PC-3 (cell line): ENCODE data around the gene BRD3. TPM values are rescaled to one million over a fixed set of nuclear protein-coding genes. Genes with fewer than 3 reads are reported as not detected.
A peak's percentile ranks its signal among the peaks of the same experiment; 100 is the strongest.

Experiments used
- ATAC-seq: fragments of 200-7000 bp; cut with Tn5 transposase; 2 replicates; pipeline ENCODE4 v1.9.1; 2020; ENCODE audit warnings: mild to moderate bottlenecking, moderate library complexity
- Bru-seq: library from RNA; stranded (reverse); fragments of 400-500 nt; gene quantifications from one replicate; lab custom pipeline; 2021; lab: Mats Ljungman, UMichigan
- BruChase-seq, 2 experiments: library from RNA; stranded (reverse); fragments of 400-500 nt; gene quantifications; one replicate each; lab custom pipeline; 2021; lab: Mats Ljungman, UMichigan
- BruUV-seq: library from RNA; stranded (reverse); fragments of 400-500 nt; replicated peaks from 2 replicates; lab custom pipeline; 2021; lab: Mats Ljungman, UMichigan
- CTCF ChIA-PET: fragments of 300-600 bp; sonication (Branson Sonifier 250); formaldehyde crosslinking; loops from one replicate; lab custom pipeline; 2022; ENCODE audit warnings: antibody characterized with exemption; lab: Charles Lee
- POLR2A ChIA-PET: fragments of 300-600 bp; sonication (Branson Sonifier 250); formaldehyde crosslinking; loops from one replicate; lab custom pipeline; 2022; ENCODE audit warnings: antibody characterized with exemption; ENCODE audit not compliant: unreplicated experiment; lab: Charles Lee
- DNase-seq: peaks from one replicate; pipeline ENCODE4 v3.0.0-alpha.2; 2015
- H2AFZ ChIP-seq: fragments of 300-600 bp; sonication (generic); 2 replicates; pipeline ENCODE4 v1.6.0; 2016; ENCODE audit warnings: antibody characterized with exemption, low read length
- H3F3A ChIP-seq: fragments of 300-600 bp; sonication (generic); one replicate; pipeline ENCODE4 v1.6.0; 2017; ENCODE audit warnings: antibody characterized with exemption, low read length, control low read depth, mild to moderate bottlenecking; ENCODE audit not compliant: unreplicated experiment
- H3K27ac ChIP-seq: fragments of 300-600 bp; sonication (generic); 2 replicates; pipeline ENCODE4 v1.5.1; 2016; ENCODE audit warnings: mild to moderate bottlenecking, low read length
- H3K27me3 ChIP-seq: fragments of 300-600 bp; sonication (generic); 2 replicates; pipeline ENCODE4 v1.6.1; 2016; ENCODE audit warnings: low read length, mixed read lengths
- H3K36me3 ChIP-seq: fragments of 300-600 bp; sonication (generic); 2 replicates; pipeline ENCODE4 v1.6.1; 2016; ENCODE audit warnings: low read depth, mixed run types, low read length, mixed read lengths
- H3K4me1 ChIP-seq: fragments of 300-600 bp; sonication (generic); 2 replicates; pipeline ENCODE4 v1.5.1; 2016; ENCODE audit warnings: low read length; ENCODE audit not compliant: insufficient read depth
- H3K4me2 ChIP-seq: fragments of 300-600 bp; sonication (generic); 2 replicates; pipeline ENCODE4 v1.6.0; 2016; ENCODE audit warnings: low read length
- H3K4me3 ChIP-seq: fragments of 300-600 bp; sonication (generic); 2 replicates; pipeline ENCODE4 v1.5.1; 2016; ENCODE audit warnings: mild to moderate bottlenecking, low read length, mixed read lengths
- H3K79me2 ChIP-seq: fragments of 300-600 bp; sonication (generic); 2 replicates; pipeline ENCODE4 v1.6.1; 2017; ENCODE audit warnings: low read length, mixed read lengths
- H3K9ac ChIP-seq: fragments of 300-600 bp; sonication (generic); 2 replicates; pipeline ENCODE4 v1.6.0; 2016; ENCODE audit warnings: mild to moderate bottlenecking, low read length
- H3K9me2 ChIP-seq: fragments of 300-600 bp; sonication (generic); replicated peaks from 2 replicates; pipeline ENCODE4 v1.6.1; 2016; ENCODE audit warnings: mixed run types, low read length, mixed read lengths
- H3K9me3 ChIP-seq: fragments of 300-600 bp; sonication (generic); 2 replicates; pipeline ENCODE4 v1.6.1; 2016; ENCODE audit warnings: low read length, mixed read lengths
- H4K20me1 ChIP-seq: fragments of 300-600 bp; sonication (generic); 2 replicates; pipeline ENCODE4 v1.6.1; 2016; ENCODE audit warnings: low read length, mixed read lengths
- EZH2 ChIP-seq: fragments of 300-600 bp; sonication (generic); IDR thresholded peaks from one replicate; pipeline ENCODE4 v1.6.1; 2017; ENCODE audit warnings: antibody characterized with exemption, mild to moderate bottlenecking, low read length; ENCODE audit not compliant: unreplicated experiment
- EZH2phosphoT487 ChIP-seq: fragments of 300-600 bp; sonication (generic); IDR thresholded peaks from 2 replicates; pipeline ENCODE4 v1.6.1; 2018; ENCODE audit warnings: mild to moderate bottlenecking, antibody characterized with exemption, low read length, borderline replicate concordance
- intact Hi-C: fragments of 100-400 bp; cut with micrococcal nuclease; formaldehyde crosslinking; loops from 2 replicates; pipeline ENCODE4 v1.9.0; 2023
- long read RNA-seq: library from polyadenylated mRNA; unstranded; transcript quantifications from one replicate; pipeline ENCODE4 v2.0.0, GENCODE V29; 2021; ENCODE audit not compliant: unreplicated experiment
- total RNA-seq: library from RNA; depleted of rRNA; stranded (reverse); fragments of >200 nt; gene quantifications from 2 replicates; pipeline ENCODE4 v1.2.3, GENCODE V29; 2014; rRNA removed
- TF ChIP-seq, protein P1 (sequence below): fragments of 300-600 bp; sonication (generic); conservative IDR thresholded peaks from 2 replicates; pipeline ENCODE4 v1.5.1; 2017; ENCODE audit warnings: antibody characterized with exemption, low read depth, mild to moderate bottlenecking, low read length

Gene BRD3
- 4.4 and 5.5 TPM in 2 replicates for total RNA-seq
- Bru-seq, nascent RNA: percentile 56 among the genes with signal in this experiment
- BruChase-seq, experiment 1, labeled RNA remaining after a 6-hour chase: percentile 72 among the genes with signal in this experiment
- percentile 67 among the genes with signal in this experiment for BruChase-seq, experiment 2, labeled RNA remaining after a 2-hour chase
- long read RNA-seq, full-length matches to known transcripts: 6 of 78 reads
- long read RNA-seq, partial matches to known transcripts: 57 of 78 reads
- long read RNA-seq, other reads (novel, unspliced or antisense): 15 of 78 reads

- no peaks in the 10 kb centered on the region for H3K9me2 ChIP-seq
- peak; percentile 86 for ATAC-seq
- H3K79me2 ChIP-seq: peaks cover 41% of the 10 kb centered on the region
- CTCF ChIA-PET: no interaction called here
- H3K4me2 ChIP-seq: peak within 1 kb of the TSS; percentile 99
- peak within 1 kb of the TSS; percentile 83 for H3K9ac ChIP-seq
- intact Hi-C loops: loop anchor here (1.0 to 5.0 kb wide), 3 partner anchors 31 to 69 kb away; partner anchors contain the start of genes BRD3OS and WDR5
- no peaks in the 10 kb centered on the region; the same call in 1 of the 2 replicates for H3K27me3 ChIP-seq
- H3K27ac ChIP-seq: no peak within 1 kb of the TSS
- H3K4me3 ChIP-seq: peak within 1 kb of the TSS; percentile 89
- DNase-seq: peak; percentile 85
- peak within 1 kb of the TSS; percentile 91 for H2AFZ ChIP-seq
- POLR2A ChIA-PET: no interaction called here
- H3K36me3 ChIP-seq: no peaks in the 10 kb centered on the region
- no peaks in the 10 kb centered on the region for H3F3A ChIP-seq
- no TSS peak for BruUV-seq
- H3K9me3 ChIP-seq: no peaks in the 10 kb centered on the region
- peaks cover 9% of the 10 kb centered on the region; the same call in 1 of the 2 replicates for H3K4me1 ChIP-seq
- no peaks in the 10 kb centered on the region for H4K20me1 ChIP-seq
- TF ChIP-seq EZH2 (no peak), EZH2phosphoT487 (no peak)
- TF ChIP-seq, protein P1, sequence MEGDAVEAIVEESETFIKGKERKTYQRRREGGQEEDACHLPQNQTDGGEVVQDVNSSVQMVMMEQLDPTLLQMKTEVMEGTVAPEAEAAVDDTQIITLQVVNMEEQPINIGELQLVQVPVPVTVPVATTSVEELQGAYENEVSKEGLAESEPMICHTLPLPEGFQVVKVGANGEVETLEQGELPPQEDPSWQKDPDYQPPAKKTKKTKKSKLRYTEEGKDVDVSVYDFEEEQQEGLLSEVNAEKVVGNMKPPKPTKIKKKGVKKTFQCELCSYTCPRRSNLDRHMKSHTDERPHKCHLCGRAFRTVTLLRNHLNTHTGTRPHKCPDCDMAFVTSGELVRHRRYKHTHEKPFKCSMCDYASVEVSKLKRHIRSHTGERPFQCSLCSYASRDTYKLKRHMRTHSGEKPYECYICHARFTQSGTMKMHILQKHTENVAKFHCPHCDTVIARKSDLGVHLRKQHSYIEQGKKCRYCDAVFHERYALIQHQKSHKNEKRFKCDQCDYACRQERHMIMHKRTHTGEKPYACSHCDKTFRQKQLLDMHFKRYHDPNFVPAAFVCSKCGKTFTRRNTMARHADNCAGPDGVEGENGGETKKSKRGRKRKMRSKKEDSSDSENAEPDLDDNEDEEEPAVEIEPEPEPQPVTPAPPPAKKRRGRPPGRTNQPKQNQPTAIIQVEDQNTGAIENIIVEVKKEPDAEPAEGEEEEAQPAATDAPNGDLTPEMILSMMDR: no peak
Measured at GRCh38 chr9:134067904-134068743, at the start of gene BRD3. TSS of gene BRD3 (minus strand) at chr9:134068026. CDS start at chr9:134053477, 14,549 bp downstream.

DNA sequence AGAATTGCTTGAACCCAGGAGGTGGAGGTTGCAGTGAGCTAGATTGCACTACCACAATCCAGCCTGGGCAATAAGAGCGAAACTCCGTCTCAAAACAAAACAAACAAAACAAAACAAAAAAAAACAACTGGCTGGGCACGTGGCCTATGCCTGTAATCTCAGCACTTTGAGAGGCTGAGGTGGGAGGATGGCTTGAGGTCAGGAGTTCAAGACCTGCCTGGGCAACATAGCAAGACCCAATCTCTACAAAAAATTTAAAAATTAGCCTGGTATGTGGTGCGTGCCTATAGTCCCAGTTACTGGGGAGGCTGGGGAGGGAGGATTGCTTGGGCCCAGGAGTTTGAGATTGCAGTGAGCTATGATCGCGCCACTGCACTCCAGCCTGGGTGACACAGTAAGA is 44.7 kb upstream of the BRD3 start:
- no TSS peak for BruUV-seq
- ATAC-seq (no peak), DNase-seq (no peak)
- Histone ChIP-seq H3K4me3 (no peak overlapping the region), H3K9me2 (no peaks in the 10 kb centered on the region), H2AFZ (no peak overlapping the region), H3K36me3 (no peaks in the 10 kb centered on the region), H3K79me2 (no peaks in the 10 kb centered on the region), H3K4me1 (no peaks in the 10 kb centered on the region), H4K20me1 (no peaks in the 10 kb centered on the region), H3K4me2 (no peak overlapping the region), H3F3A (no peaks in the 10 kb centered on the region), H3K9me3 (no peaks in the 10 kb centered on the region), H3K9ac (no peak overlapping the region), H3K27me3 (no peaks in the 10 kb centered on the region), H3K27ac (no peak overlapping the region)
- CTCF ChIA-PET: no interaction called here
- no peak for TF ChIP-seq EZH2
- no peak for TF ChIP-seq EZH2phosphoT487
- TF ChIP-seq, protein P1: no peak
- POLR2A ChIA-PET: no interaction called here
- intact Hi-C loops: no loop called here
